Heart left ventricle (tissue), 13 donors: Measurements from ENCODE around the gene GPR155.

Source experiments
- CTCF ChIP-seq, 12 donors: fragments of 200-600 bp; sonication (generic) in 4 of 12; IDR thresholded peaks; one replicate each; pipeline versions ENCODE4 v1.5.0 to v1.8.0; 2018 to 2022; ENCODE audit warnings: antibody characterized with exemption in 12 of 12, mild to moderate bottlenecking in 5 of 12
- POLR2A ChIP-seq, 2 donors: fragments of 450-650 bp; IDR thresholded peaks; one replicate each; pipeline ENCODE4 v1.6.1; 2017; ENCODE audit warnings: antibody characterized with exemption in 2 of 2, mild to moderate bottlenecking in 2 of 2, moderate library complexity in 2 of 2
- donor health status: ischemic (EF 13 %, LVEDD 7.1; RV severe dilation, severe dysfunction).
- donor health status: DM: no; HTN: yes; CAD: no.
- donor health status: DM: no; HTN: no; CAD: no.
- donor health status: ischemic (EF 25% LVEDD 6.9; RV normal size, moderate dysfunction).
- donor health status: ischemic (EF 25% LVEDD 5.7; RV mildly dilated, moderate dysfunction).
- donor health status: ischemic (EF 35%, LVEDD 5.7; RV mildly dilated, moderate dysfunction).
- donor health status: nonischemic (EF 11% LVEDD 7.7; RV severe dilation, severe dysfunction).
- donor health status: DM: yes; HTN: yes; CAD: no.
- donor health status: PGD.
- donor health status: ischemic (EF 29% LVEDD 5.4; RV normal size, mild dysfunction).
- donor health status: nonischemic (EF 23%, LVEDD 6.1; RV moderate dilation, normal function).

DNA sequence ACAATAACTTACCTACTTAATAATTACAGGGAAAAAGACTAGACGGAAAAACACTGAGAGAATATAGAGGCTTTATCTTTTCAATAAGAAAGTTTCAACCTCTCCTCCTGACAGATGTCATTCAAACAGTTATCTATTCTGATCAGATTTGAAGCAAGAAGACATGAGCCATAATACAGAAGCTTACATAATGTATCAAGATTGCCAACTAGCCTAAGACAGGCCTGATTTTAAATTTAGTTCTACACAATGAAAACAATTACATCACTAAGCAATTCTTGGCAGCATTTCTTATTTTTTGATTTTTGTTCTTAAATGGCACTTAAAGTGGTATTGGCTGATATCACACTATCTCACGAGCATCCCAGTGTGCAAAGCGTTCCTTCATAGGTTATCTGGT lies 41.6 kb downstream of the GPR155 start:
- no peak for TF ChIP-seq CTCF (IDR thresholded peaks at IDR 0.05)
- TF ChIP-seq POLR2A (IDR thresholded peaks at IDR 0.05), result no peak
